Neural crest cell (in vitro differentiated cells): ENCODE data around the gene MTHFD1L. TPM values are rescaled to one million over a fixed set of nuclear protein-coding genes. Genes with fewer than 3 reads are reported as not detected.

ENCODE experiments used
- DNase-seq: peaks from one replicate; pipeline ENCODE4 v3.0.0; 2021; ENCODE audit warnings: low read depth, mixed read lengths, low spot score
- H3K27ac Mint-ChIP-seq: one replicate; pipeline ENCODE4 v1.8.0; 2021; ENCODE audit warnings: mild to moderate bottlenecking, mixed read lengths; ENCODE audit not compliant: unreplicated experiment
- H3K27me3 Mint-ChIP-seq: 2 replicates; pipeline ENCODE4 v1.8.0; 2021; ENCODE audit warnings: low read depth, mild to moderate bottlenecking, mixed read lengths
- H3K36me3 Mint-ChIP-seq: 2 replicates; pipeline ENCODE4 v1.8.0; 2021; ENCODE audit warnings: low read depth, mild to moderate bottlenecking, mixed read lengths
- H3K4me1 Mint-ChIP-seq: 2 replicates; pipeline ENCODE4 v1.8.0; 2021; ENCODE audit warnings: mixed read lengths
- H3K4me3 Mint-ChIP-seq: one replicate; pipeline ENCODE4 v1.8.0; 2021; ENCODE audit warnings: mild to moderate bottlenecking, mixed read lengths
- H3K9me3 Mint-ChIP-seq: 2 replicates; pipeline ENCODE4 v1.8.0; 2021; ENCODE audit warnings: mixed read lengths
- total RNA-seq: library from RNA; stranded (reverse); gene quantifications from 2 replicates; pipeline ENCODE4 v1.2.1, GENCODE V29; 2021
- TF ChIP-seq, protein P1 (sequence below): fragments of 200-600 bp; sonication (generic); conservative IDR thresholded peaks from 2 replicates; pipeline ENCODE4 v1.5.0; 2021; ENCODE audit warnings: antibody characterized with exemption, mild to moderate bottlenecking

MTHFD1L gene
- total RNA-seq, 1 donor from 2014 or later, result 71.3 TPM

DNA sequence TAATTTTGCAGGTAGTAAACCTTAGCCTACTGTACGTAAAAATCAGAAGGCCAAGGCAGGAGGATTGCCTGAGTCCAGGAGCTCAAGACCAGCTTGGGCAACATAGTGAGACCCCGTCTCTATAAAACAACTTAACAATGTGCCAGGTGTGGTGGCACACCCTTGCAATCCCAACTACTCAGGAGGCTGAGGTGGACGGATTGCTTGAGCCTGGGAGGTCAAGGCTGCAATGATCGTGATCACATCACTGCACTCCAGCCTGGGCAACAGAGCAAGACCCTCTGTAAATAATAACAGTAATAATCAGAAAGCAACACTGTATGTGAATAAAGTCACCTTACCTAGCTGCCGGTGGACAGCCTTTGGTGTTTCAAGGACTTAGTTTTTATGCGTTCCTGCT, 48.9 kb downstream of the MTHFD1L start:
- Mint-ChIP-seq H3K27me3 (no peaks in the 10 kb centered on the region), H3K9me3 (peaks cover 3% of the 10 kb centered on the region), H3K4me1 (peaks cover 5% of the 10 kb centered on the region), H3K27ac (no peak overlapping the region), H3K4me3 (no peak overlapping the region), H3K36me3 (peaks cover 23% of the 10 kb centered on the region)
- TF ChIP-seq, protein P1, sequence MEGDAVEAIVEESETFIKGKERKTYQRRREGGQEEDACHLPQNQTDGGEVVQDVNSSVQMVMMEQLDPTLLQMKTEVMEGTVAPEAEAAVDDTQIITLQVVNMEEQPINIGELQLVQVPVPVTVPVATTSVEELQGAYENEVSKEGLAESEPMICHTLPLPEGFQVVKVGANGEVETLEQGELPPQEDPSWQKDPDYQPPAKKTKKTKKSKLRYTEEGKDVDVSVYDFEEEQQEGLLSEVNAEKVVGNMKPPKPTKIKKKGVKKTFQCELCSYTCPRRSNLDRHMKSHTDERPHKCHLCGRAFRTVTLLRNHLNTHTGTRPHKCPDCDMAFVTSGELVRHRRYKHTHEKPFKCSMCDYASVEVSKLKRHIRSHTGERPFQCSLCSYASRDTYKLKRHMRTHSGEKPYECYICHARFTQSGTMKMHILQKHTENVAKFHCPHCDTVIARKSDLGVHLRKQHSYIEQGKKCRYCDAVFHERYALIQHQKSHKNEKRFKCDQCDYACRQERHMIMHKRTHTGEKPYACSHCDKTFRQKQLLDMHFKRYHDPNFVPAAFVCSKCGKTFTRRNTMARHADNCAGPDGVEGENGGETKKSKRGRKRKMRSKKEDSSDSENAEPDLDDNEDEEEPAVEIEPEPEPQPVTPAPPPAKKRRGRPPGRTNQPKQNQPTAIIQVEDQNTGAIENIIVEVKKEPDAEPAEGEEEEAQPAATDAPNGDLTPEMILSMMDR, result no peak
- no peak for DNase-seq

DNA sequence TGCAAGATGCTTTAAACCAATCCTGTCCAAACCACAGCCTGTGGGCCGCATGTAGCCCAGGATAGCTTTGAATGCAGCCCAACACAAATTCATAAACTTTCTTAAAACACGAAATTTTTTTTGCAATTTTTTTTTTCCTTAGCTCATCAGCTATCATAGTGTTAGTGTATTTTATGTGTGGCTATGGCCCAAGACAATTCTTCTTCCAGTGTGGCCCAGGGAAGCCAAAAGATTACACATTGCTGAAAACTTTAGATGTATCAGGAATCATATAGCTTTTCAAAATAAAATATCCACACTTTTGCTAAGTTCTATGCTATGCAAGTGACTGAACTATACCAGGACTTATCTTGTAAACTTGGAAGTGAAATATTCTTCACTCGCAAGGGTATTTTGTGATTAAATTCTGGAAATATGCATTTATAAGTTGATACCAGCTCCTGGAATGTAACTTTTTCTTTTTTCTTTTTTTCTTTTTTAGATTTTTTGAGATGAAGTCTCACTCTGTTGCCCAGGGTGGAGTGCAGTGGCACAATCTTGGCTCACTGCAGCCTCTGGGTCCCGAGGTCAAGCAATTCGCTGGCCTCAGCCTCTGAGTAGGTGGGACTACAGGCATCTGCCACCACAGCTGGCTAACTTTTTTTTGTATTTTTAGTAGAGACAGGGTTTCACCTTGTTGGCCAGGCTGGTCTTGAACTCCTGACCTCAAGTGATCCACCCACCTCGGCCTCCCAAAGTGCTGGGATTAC, 49.8 kb downstream of the MTHFD1L start:
- peaks cover 29% of the 10 kb centered on the region for H3K36me3 Mint-ChIP-seq

DNA sequence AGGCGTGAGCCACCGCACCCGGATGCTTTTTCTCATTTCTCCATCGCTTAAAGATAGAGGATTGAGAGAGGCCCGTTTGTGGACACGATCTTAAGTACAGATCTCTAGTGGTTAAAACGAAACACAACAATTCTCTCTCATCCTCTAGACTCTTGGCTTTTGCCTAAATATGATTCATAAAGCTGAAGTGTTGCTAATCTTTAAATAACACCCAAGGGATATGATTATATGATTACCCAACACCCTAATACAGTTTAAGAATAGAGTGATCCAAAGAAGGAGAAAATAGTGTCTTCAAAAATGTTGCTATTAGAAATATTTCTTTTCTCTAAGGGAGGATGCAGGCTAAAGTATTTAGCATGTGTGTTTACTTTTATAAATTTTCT, 50.4 kb downstream of the MTHFD1L start:
- Mint-ChIP-seq H3K27ac (no peak overlapping the region), H3K9me3 (peaks cover 3% of the 10 kb centered on the region), H3K4me1 (peaks cover under 1% of the 10 kb centered on the region), H3K27me3 (no peaks in the 10 kb centered on the region), H3K36me3 (peaks cover 26% of the 10 kb centered on the region), H3K4me3 (no peak overlapping the region)
- TF ChIP-seq, protein P1, result no peak
- DNase-seq, result no peak

More for the DNA sequence above, 49.8 kb downstream of the MTHFD1L start:
- Mint-ChIP-seq H3K4me3 (no peak overlapping the region), H3K27me3 (no peaks in the 10 kb centered on the region), H3K4me1 (peaks cover 5% of the 10 kb centered on the region), H3K9me3 (peaks cover 3% of the 10 kb centered on the region), H3K27ac (no peak overlapping the region)
- TF ChIP-seq, protein P1, result no peak
- DNase-seq, result no peak

DNA sequence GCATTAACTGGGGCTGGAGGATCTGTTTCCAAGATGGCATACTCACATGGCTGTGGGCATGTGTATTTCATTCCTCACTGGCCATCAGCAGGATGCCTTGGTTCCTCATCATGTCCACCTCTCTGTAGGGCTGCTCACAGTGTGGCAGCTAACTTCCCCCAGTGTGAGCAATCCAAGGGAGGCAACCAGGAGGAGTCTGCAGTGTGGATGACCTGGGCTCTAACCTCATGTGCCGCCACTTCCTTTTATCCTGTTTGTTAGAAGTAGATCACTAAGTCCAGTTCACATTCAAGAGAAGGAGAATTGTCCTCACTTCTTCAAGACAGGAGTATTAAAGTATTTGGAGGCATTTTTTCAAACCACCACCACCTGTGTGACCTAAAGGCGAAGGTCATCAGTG, 54.4 kb downstream of the MTHFD1L start:
- no peaks in the 10 kb centered on the region for H3K4me1 Mint-ChIP-seq
- no peaks in the 10 kb centered on the region for H3K27me3 Mint-ChIP-seq
- no peaks in the 10 kb centered on the region for H3K9me3 Mint-ChIP-seq
- H3K27ac Mint-ChIP-seq, result no peak overlapping the region
- peaks cover 15% of the 10 kb centered on the region for H3K36me3 Mint-ChIP-seq
- TF ChIP-seq, protein P1, result no peak
- no peak overlapping the region for H3K4me3 Mint-ChIP-seq
- no peak for DNase-seq

DNA sequence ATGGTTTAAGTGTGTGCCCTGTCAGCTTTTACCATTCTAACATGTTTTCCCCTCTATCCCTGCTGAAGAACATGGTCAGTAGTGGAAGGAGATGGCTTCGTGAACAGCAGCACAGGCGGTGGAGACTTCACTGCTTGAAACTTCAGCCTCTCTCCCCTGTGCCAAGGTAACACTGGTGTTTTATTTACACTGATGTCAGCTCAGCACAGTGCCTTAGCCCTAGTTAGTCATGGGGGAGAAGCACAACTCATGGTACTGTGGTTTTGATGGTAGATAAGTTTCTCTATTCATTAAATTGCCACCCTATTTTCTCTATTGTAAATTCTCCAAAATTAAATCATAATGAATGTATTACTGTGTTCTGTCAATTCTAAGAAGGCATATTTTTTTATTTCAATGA, 56.6 kb downstream of the MTHFD1L start:
- H3K9me3 Mint-ChIP-seq, result no peaks in the 10 kb centered on the region
- no peak for DNase-seq
- H3K27ac Mint-ChIP-seq, result no peak overlapping the region
- TF ChIP-seq, protein P1, result no peak
- peaks cover 19% of the 10 kb centered on the region for H3K36me3 Mint-ChIP-seq
- H3K4me1 Mint-ChIP-seq, result no peaks in the 10 kb centered on the region
- H3K4me3 Mint-ChIP-seq, result no peak overlapping the region
- no peaks in the 10 kb centered on the region for H3K27me3 Mint-ChIP-seq
